ENCODE results near the gene KIR2DL3.
"Not testable (repeated sequence)": the region's sequence is repeated elsewhere in the genome, so short reads cannot be mapped to it uniquely, and the experiment has no call there.

The KIR2DL3 gene

DNA sequence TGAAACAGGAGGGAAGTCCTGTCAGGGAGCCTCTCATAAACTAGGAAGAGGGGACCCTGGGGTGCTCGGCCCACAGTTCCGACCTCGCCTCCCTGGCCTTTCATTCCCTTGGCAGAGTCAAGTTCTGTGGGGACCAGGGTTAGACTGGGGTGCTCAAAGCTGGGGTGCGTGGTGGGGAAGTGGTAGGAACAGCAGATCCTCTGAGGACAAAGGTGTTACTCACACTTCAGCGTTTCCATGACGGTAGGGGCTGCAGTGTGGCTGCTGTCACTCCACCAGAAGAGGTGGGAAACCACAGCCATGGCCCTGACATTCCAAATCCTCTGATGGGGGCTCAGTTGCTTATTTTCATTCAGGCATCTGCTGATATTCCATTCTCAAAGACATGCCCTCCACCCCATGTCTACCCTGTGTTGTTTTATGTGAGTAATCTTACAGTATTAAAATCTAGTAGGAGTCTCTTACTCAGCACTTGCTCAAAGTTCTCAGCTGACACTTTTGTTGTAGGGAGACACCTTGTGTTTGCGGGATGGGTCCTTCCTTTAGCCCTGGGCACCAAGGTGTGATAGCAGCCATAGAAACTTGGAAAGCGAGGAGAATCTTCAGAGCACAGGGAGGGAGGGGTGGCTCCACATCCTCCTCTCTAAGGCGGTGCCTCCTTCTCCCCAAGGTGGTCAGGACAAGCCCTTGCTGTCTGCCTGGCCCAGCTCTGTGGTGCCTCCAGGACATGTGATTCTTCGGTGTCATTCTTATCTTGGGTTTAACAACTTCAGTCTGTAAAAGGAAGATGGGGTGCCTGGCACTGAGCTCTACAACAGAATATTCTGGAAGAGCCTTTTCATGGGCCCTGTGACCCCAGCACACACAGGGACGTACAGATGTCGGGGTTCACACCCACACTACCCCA lies 18.1 kb downstream of the KIR2DL3 start:
- H3K4me3 ChIP-seq (ENCODE audit: low read depth, low read length), result not testable (repeated sequence)

DNA sequence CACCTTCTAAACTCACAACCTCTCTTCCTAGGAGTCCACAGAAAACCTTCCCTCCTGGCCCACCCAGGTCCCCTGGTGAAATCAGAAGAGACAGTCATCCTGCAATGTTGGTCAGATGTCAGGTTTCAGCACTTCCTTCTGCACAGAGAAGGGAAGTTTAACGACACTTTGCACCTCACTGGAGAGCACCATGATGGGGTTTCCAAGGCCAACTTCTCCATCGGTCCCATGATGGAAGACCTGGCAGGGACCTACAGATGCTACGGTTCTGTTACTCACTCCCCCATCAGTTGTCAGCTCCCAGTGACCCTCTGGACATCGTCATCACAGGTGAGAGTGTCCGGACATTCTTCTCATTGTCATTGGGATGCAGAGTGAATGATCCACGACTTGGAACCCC lies 20.3 kb downstream of the KIR2DL3 start:
- H3K4me3 ChIP-seq (ENCODE audit: low read depth, low read length), result not testable (repeated sequence)

DNA sequence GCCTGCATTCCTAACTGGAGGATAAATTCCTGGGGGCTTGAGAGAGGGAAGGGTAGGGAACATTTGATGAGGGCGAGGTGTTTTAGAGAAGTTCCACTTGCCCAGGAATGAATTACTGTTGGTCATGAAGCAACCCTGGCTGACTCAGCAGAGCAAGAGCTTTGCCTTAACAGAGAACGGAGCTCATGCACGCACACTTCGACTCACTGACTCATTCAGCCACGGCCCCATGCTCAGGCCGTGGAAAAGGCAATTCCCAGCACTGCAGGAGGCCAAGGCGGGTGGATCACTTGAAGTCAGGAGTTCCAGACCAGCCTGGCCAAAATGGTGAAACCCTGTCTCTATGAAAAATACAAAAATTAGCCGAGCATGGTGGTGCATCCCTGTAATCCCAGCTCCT lies 25.9 kb downstream of the KIR2DL3 start:
- not testable (repeated sequence) for H3K4me3 ChIP-seq (ENCODE audit: low read depth, low read length)

DNA sequence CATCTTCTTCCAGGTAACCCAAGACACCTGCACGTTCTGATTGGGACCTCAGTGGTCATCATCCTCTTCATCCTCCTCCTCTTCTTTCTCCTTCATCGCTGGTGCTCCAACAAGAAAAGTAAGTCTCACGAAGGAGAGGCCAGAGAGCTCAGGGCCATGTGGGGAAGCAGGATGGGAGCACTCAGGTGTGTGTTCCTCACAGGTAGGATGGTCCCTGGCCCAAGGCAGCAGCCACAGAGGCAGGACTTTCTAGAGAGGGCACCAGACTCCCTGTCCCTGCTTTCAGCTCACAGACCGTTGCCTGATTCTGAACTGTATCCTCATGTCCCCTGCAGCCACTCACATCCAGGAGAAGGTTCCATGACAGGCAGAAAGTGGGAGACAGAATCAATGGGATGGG lies 28.2 kb downstream of the KIR2DL3 start:
- not testable (repeated sequence) for H3K4me3 ChIP-seq (ENCODE audit: low read depth, low read length)

DNA sequence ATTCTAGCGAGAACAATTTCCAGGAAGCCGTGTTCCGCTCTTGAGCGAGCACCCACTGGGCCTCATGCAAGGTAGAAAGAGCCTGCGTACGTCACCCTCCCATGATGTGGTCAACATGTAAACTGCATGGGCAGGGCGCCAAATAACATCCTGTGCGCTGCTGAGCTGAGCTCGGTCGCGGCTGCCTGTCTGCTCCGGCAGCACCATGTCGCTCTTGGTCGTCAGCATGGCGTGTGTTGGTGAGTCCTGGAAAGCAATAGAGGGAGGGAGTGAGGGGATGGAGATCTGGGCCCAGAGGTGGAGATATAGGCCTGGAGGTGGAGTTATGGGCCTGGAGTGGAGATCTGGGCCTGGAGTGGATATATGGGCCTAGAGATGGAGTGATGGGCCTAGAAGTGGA lies 31.3 kb downstream of the KIR2DL3 start, which contains the start of gene KIR2DL1:
Gene KIR2DL1 (plus strand): TSS at position 148 of the 400 bp plus-strand sequence. CDS start 58 bp downstream, at position 206.
- H3K4me3 ChIP-seq (ENCODE audit: low read depth, low read length), result not testable (repeated sequence)

DNA sequence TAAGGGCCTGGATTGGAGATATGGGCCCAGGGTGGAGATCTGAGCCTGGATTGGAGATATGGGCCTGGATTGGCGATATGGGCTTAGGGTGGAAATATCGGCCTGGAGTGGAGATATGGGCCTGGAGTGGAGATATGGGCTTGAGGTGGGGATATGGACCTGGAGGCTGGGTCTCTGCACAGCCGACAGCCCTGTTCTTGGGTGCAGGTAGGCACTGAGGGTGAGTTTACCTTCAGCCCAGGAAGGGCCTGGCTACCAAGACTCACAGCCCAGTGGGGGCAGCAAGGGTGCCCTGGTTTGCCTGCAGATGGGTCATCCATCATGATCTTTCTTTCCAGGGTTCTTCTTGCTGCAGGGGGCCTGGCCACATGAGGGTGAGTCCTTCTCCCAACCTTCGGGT lies 32.2 kb downstream of the KIR2DL3 start:
- not testable (repeated sequence) for H3K4me3 ChIP-seq (ENCODE audit: low read depth, low read length)

DNA sequence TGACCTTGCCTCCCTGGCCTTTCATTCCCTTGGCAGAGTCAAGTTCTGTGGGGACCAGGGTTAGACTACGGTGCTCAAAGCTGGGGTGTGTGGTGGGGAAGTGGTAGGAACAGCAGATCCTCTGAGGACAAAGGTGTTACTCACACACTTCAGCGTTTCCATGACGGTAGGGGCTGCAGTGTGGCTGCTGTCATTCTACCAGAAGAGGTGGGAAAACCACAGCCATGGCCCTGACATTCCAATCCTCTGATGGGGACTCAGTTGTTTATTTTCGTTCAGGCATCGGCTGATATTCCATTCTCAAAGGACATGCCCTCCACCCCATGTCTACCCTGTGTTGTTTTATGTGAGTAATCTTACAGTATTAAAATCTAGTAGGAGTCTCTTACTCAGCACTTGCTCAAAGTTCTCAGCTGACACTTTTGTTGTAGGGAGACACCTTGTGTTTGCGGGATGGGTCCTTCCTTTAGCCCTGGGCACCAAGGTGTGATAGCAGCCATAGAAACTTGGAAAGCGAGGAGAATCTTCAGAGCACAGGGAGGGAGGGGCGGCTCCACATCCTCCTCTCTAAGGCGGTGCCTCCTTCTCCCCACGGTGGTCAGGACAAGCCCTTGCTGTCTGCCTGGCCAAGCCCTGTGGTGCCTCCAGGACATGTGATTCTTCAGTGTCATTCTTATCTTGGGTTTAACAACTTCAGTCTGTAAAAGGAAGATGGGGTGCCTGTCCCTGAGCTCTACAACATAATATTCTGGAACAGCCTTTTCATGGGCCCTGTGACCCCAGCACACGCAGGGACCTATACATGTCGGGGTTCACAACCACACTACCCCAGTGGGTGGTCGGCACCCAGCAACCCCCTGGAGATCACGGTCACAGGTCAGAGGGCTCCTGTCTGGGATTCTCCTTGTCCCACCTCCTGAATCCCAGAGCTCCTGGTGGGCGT lies 33.0 kb downstream of the KIR2DL3 start:
- not testable (repeated sequence) for H3K4me3 ChIP-seq (ENCODE audit: low read depth, low read length)

DNA sequence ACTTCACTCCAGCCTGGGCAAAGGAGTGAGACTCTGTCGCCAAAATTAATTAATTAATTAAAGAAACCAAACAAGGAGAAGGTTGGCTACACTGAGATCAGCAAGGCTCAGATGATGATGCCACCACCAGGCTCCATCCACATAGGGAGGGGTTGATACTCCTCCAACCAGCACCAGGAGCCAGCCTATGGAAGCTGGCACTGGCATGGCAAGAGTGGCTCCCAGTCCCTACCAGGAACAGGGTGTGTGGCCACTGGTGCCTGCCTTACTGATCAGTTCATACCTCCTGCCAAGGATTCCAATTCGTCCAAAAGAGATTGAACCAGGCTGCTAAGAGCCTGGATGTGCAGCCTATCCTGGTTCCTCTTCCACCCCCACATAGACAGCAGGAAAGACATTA lies 34.4 kb downstream of the KIR2DL3 start:
- not testable (repeated sequence) for H3K4me3 ChIP-seq (ENCODE audit: low read depth, low read length)

DNA sequence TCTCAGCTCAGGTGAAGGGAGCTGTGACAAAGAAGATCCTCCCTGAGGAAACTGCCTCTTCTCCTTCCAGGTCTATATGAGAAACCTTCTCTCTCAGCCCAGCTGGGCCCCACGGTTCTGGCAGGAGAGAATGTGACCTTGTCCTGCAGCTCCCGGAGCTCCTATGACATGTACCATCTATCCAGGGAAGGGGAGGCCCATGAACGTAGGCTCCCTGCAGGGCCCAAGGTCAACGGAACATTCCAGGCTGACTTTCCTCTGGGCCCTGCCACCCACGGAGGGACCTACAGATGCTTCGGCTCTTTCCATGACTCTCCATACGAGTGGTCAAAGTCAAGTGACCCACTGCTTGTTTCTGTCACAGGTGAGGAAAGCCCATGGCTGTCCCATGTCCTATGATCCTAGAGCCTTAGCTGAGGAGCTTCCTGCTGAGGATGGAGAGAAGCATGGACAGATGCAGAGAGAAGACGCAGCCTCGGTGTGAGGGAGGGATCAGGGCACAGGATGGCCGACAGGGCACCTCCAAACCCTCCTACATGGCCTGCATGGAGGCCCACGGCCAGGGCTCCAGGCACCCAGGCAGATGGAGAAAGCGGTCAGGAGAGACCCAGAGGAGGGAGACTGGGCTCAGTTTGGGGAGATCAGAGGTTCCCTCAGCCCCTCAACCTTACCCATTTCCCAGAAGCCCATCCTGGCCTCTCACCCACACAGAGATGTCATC lies 36.9 kb downstream of the KIR2DL3 start:
- not testable (repeated sequence) for H3K4me3 ChIP-seq (ENCODE audit: low read depth, low read length)

DNA sequence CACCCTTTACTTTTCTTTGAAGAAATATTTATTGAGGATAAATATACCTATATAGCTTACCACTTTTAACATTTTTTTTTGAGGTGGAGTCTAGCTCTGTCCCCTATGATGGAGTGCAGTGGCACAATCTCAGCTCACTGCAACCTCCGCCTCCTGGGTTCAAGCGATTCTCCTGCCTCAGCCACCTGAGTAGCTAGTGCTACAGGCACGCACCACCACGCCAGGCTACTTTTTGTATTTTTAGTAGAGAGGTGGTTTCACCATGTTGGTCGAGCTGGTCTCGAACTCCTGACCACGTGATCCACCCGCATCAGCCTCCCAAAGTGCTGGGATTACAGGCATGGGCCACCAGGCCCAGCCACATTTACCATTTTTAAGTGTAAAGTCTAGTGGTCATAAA lies 37.5 kb downstream of the KIR2DL3 start:
- not testable (repeated sequence) for H3K4me3 ChIP-seq (ENCODE audit: low read depth, low read length)

DNA sequence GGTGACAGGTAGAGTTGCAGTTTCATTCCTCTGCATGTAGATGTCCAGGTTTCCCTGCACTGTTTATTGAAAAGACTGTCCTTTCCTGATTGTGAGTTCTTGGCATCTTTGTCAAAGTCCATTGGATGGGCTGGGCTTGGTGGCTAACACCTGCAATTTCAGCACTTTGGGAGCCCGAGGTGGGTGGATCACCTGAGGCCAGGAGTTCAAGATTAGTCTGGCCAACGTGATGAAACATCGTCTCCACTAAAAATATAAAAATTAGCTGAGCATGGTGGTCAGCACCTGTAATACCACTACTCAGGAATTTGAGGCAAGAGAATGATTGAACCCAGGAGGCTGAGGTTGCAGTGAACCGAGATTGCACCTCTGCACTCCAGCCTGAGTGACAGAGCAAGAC lies 39.5 kb downstream of the KIR2DL3 start:
- H3K4me3 ChIP-seq (ENCODE audit: low read depth, low read length), result not testable (repeated sequence)

DNA sequence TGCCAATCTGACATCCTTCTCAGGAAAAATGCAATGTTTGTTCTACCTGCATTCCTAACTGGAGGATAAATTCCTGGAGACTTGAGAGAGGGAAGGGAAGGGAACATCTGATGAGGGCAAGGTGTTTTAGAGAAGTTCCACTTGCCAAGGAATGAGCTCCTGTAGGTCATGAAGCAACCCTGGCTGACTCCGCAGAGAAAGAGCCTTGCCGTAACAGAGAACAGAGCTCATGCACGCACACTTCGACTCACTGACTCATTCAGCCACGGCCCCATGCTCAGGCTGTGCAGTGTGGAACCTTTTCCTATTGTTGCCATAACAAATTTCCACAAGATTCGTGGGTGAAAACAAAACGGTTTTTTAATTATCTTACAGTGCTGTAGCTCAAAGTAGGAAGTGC lies 40.6 kb downstream of the KIR2DL3 start:
- not testable (repeated sequence) for H3K4me3 ChIP-seq (ENCODE audit: low read depth, low read length)

DNA sequence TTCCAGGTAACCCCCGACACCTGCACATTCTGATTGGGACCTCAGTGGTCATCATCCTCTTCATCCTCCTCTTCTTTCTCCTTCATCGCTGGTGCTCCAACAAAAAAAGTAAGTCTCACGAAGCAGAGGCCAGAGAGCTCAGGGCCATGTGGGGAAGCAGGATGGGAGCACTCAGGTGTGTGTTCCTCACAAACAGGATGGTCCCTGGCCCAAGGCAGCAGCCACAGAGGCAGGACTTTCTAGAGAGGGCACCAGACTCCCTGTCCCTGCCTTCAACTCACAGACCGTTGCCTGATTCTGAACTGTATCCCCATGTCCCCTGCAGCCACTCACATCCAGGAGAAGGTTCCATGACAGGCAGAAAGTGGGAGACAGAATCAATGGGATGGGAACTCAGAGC lies 44.6 kb downstream of the KIR2DL3 start:
- not testable (repeated sequence) for H3K4me3 ChIP-seq (ENCODE audit: low read depth, low read length)

DNA sequence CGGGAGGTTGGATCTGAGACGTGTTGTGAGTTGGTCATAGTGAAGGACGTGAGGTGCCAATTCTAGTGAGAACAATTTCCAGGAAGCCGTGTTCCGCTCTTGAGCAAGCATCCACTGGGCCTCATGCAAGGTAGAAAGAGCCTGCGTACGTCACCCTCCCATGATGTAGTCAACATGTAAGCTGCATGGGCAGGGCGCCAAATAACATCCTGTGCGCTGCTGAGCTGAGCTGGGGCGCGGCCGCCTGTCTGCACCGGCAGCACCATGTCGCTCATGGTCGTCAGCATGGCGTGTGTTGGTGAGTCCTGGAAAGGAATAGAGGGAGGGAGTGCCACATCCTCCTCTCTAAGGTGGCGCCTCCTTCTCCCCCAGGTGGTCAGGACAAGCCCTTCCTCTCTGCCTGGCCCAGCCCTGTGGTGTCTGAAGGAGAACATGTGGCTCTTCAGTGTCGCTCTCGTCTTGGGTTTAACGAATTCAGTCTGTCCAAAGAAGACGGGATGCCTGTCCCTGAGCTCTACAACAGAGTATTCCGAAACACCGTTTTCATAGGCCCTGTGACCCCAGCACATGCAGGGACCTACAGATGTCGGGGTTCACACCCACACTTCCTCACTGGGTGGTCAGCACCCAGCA lies 47.9 kb downstream of the KIR2DL3 start:
- H3K4me3 ChIP-seq (ENCODE audit: low read depth, low read length), result not testable (repeated sequence)

DNA sequence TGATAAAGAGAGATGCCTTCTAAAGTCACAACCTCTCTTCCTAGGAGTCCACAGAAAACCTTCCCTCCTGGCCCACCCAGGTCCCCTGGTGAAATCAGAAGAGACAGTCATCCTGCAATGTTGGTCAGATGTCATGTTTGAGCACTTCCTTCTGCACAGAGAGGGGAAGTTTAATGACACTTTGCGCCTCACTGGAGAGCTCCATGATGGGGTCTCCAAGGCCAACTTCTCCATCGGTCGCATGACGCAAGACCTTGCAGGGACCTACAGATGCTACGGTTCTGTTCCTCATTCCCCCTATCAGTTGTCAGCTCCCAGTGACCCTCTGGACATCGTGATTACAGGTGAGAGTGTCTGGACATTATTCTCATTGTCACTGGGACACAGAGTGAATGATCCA lies 49.8 kb downstream of the KIR2DL3 start:
- not testable (repeated sequence) for H3K4me3 ChIP-seq (ENCODE audit: low read depth, low read length)
